Measurements from ENCODE around the gene RAB4B.
A peak's percentile ranks its signal among the peaks of the same experiment; 100 is the strongest.

Gene RAB4B

DNA sequence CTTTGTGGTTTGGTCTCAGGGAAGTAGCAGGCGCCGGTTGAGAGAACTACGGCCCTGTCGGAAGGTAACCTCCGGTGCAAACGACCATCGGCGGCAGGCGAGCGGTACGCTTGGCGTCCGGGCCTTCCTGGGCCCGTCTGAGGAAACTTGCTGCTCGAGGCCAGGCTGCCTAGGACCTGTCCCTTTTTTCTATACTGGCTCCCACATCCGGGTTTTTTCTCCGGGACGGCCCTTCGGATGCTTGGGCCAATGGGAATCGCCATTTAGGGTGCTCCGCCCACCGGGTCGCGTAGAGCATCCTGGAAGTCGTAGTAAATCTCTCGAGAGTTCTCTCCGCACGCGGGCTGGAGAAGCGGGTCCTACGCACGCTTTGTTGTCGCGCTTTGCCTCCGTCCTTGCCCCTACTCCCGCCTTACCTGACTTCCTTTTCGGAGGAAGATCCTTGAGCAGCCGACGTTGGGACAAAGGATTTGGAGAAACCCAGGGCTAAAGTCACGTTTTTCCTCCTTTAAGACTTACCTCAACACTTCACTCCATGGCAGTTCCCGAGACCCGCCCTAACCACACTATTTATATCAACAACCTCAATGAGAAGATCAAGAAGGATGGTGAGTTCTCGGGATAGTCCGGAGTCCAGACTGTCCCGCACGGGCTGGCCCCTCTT, 27.0 kb upstream of the RAB4B start, which contains the start of gene SNRPA (continued):
- TF ChIP-seq FEZF1 (tag by site-specific recombination; IDR thresholded peaks at IDR 0.05) (no peak), ZNF677 (tag by site-specific recombination; IDR thresholded peaks at IDR 0.05) (no peak), ZNF747 (tag by site-specific recombination; IDR thresholded peaks at IDR 0.05) (no peak), ZNF174 (tag by site-specific recombination; IDR thresholded peaks at IDR 0.05) (no peak), ZNF132 (tag by site-specific recombination; IDR thresholded peaks at IDR 0.05; ENCODE audit: borderline replicate concordance) (no peak), ZNF777 (tag by site-specific recombination; IDR thresholded peaks at IDR 0.05; ENCODE audit: borderline replicate concordance) (no peak), ZNF692 (tag by site-specific recombination; IDR thresholded peaks at IDR 0.05) (peak; percentile 82), ZNF558 (tag by site-specific recombination; IDR thresholded peaks at IDR 0.05) (0 out of 2 replicates have a peak, but pooled peaks have one; percentile 19), ZNF37A (tag by site-specific recombination; IDR thresholded peaks at IDR 0.05) (no peak), ZNF48 (tag by site-specific recombination; IDR thresholded peaks at IDR 0.05) (no peak), ZFP41 (tag by site-specific recombination; IDR thresholded peaks at IDR 0.05; ENCODE audit: borderline replicate concordance) (no peak), ZNF571 (tag by site-specific recombination; IDR thresholded peaks at IDR 0.05) (no peak), ZSCAN16 (tag by site-specific recombination; IDR thresholded peaks at IDR 0.05) (no peak), ZNF561 (tag by site-specific recombination; IDR thresholded peaks at IDR 0.05; ENCODE audit: borderline replicate concordance) (no peak; the same call in 1 of the 2 replicates), ZSCAN4 (tag by site-specific recombination; IDR thresholded peaks at IDR 0.05) (no peak), MZF1 (tag by site-specific recombination; IDR thresholded peaks at IDR 0.05; ENCODE audit: borderline replicate concordance) (no peak; the same call in 1 of the 2 replicates), ZNF341 (tag by site-specific recombination; IDR thresholded peaks at IDR 0.05; ENCODE audit: low read depth) (peak; percentile 95), KLF9 (tag by site-specific recombination; IDR thresholded peaks at IDR 0.05; ENCODE audit: low read depth) (0 out of 2 replicates have a peak, but pooled peaks have one; percentile 31), GLIS1 (tag by site-specific recombination; IDR thresholded peaks at IDR 0.05) (no peak), SCRT1 (tag by site-specific recombination; IDR thresholded peaks at IDR 0.05; ENCODE audit: borderline replicate concordance) (no peak)
- TF ChIP-seq, protein P1, sequence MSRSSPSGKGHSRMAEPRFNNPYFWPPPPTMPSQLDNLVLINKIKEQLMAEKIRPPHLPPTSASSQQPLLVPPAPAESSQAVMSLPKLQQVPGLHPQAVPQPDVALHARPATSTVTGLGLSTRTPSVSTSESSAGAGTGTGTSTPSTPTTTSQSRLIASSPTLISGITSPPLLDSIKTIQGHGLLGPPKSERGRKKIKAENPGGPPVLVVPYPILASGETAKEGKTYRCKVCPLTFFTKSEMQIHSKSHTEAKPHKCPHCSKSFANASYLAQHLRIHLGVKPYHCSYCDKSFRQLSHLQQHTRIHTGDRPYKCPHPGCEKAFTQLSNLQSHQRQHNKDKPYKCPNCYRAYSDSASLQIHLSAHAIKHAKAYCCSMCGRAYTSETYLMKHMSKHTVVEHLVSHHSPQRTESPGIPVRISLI (tag by site-specific recombination; IDR thresholded peaks at IDR 0.05) = peak; percentile 99
- TF ChIP-seq, protein P2, sequence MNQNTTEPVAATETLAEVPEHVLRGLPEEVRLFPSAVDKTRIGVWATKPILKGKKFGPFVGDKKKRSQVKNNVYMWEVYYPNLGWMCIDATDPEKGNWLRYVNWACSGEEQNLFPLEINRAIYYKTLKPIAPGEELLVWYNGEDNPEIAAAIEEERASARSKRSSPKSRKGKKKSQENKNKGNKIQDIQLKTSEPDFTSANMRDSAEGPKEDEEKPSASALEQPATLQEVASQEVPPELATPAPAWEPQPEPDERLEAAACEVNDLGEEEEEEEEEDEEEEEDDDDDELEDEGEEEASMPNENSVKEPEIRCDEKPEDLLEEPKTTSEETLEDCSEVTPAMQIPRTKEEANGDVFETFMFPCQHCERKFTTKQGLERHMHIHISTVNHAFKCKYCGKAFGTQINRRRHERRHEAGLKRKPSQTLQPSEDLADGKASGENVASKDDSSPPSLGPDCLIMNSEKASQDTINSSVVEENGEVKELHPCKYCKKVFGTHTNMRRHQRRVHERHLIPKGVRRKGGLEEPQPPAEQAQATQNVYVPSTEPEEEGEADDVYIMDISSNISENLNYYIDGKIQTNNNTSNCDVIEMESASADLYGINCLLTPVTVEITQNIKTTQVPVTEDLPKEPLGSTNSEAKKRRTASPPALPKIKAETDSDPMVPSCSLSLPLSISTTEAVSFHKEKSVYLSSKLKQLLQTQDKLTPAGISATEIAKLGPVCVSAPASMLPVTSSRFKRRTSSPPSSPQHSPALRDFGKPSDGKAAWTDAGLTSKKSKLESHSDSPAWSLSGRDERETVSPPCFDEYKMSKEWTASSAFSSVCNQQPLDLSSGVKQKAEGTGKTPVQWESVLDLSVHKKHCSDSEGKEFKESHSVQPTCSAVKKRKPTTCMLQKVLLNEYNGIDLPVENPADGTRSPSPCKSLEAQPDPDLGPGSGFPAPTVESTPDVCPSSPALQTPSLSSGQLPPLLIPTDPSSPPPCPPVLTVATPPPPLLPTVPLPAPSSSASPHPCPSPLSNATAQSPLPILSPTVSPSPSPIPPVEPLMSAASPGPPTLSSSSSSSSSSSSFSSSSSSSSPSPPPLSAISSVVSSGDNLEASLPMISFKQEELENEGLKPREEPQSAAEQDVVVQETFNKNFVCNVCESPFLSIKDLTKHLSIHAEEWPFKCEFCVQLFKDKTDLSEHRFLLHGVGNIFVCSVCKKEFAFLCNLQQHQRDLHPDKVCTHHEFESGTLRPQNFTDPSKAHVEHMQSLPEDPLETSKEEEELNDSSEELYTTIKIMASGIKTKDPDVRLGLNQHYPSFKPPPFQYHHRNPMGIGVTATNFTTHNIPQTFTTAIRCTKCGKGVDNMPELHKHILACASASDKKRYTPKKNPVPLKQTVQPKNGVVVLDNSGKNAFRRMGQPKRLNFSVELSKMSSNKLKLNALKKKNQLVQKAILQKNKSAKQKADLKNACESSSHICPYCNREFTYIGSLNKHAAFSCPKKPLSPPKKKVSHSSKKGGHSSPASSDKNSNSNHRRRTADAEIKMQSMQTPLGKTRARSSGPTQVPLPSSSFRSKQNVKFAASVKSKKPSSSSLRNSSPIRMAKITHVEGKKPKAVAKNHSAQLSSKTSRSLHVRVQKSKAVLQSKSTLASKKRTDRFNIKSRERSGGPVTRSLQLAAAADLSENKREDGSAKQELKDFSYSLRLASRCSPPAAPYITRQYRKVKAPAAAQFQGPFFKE (tag by site-specific recombination; IDR thresholded peaks at IDR 0.05; ENCODE audit: borderline replicate concordance) = no peak
- TF ChIP-seq, protein P3, sequence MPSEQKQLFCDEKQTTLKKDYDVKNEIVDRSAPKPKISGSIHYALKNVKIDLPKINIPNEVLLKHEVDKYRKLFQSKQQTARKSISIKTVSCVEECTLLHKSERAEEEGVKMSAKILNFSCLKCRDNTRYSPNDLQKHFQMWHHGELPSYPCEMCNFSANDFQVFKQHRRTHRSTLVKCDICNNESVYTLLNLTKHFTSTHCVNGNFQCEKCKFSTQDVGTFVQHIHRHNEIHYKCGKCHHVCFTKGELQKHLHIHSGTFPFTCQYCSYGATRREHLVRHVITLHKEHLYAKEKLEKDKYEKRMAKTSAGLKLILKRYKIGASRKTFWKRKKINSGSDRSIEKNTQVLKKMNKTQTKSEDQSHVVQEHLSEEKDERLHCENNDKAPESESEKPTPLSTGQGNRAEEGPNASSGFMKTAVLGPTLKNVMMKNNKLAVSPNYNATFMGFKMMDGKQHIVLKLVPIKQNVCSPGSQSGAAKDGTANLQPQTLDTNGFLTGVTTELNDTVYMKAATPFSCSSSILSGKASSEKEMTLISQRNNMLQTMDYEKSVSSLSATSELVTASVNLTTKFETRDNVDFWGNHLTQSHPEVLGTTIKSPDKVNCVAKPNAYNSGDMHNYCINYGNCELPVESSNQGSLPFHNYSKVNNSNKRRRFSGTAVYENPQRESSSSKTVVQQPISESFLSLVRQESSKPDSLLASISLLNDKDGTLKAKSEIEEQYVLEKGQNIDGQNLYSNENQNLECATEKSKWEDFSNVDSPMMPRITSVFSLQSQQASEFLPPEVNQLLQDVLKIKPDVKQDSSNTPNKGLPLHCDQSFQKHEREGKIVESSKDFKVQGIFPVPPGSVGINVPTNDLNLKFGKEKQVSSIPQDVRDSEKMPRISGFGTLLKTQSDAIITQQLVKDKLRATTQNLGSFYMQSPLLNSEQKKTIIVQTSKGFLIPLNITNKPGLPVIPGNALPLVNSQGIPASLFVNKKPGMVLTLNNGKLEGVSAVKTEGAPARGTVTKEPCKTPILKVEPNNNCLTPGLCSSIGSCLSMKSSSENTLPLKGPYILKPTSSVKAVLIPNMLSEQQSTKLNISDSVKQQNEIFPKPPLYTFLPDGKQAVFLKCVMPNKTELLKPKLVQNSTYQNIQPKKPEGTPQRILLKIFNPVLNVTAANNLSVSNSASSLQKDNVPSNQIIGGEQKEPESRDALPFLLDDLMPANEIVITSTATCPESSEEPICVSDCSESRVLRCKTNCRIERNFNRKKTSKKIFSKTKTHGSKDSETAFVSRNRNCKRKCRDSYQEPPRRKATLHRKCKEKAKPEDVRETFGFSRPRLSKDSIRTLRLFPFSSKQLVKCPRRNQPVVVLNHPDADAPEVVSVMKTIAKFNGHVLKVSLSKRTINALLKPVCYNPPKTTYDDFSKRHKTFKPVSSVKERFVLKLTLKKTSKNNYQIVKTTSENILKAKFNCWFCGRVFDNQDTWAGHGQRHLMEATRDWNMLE (tag by site-specific recombination; conservative IDR thresholded peaks at IDR 0.05; ENCODE audit: low read depth) = no peak
